HG03378 (cell line): ENCODE data around the gene RAB27B.

Source experiments
- ATAC-seq: cut with Tn5 transposase; IDR thresholded peaks from one replicate; pipeline ENCODE4 v1.9.1; 2021; ENCODE audit warnings: mild to moderate bottlenecking, moderate library complexity; ENCODE audit not compliant: unreplicated experiment

Gene RAB27B

GRCh38 chr18:54859667-54860421, 31.6 kb downstream of the RAB27B start:
- no peak for ATAC-seq

- no peak for ATAC-seq
These were observed 32.7 kb downstream of the RAB27B start for GRCh38 chr18:54860941-54861340.

GRCh38 chr18:54867131-54867530, 38.9 kb downstream of the RAB27B start:
- no peak for ATAC-seq

- no peak for ATAC-seq
These were observed 43.0 kb downstream of the RAB27B start for GRCh38 chr18:54871231-54871630.

- ATAC-seq = no peak
These were observed 44.4 kb downstream of the RAB27B start for GRCh38 chr18:54872681-54873080.

GRCh38 chr18:54873884-54874255, 45.6 kb downstream of the RAB27B start:
- ATAC-seq = no peak

GRCh38 chr18:54875063-54875462, 46.8 kb downstream of the RAB27B start:
- no peak for ATAC-seq

GRCh38 chr18:54877076-54877475, 48.8 kb downstream of the RAB27B start:
- no peak for ATAC-seq

GRCh38 chr18:54878159-54878622, 49.9 kb downstream of the RAB27B start:
- no peak for ATAC-seq

GRCh38 chr18:54878659-54879358, 50.5 kb downstream of the RAB27B start:
- no peak for ATAC-seq

GRCh38 chr18:54879691-54880090, 51.4 kb downstream of the RAB27B start:
- no peak for ATAC-seq

GRCh38 chr18:54880395-54881105, 52.3 kb downstream of the RAB27B start:
- no peak for ATAC-seq

GRCh38 chr18:54881229-54881768, 53.0 kb downstream of the RAB27B start:
- no peak for ATAC-seq

GRCh38 chr18:54882318-54882717, 54.0 kb downstream of the RAB27B start:
- ATAC-seq = no peak

GRCh38 chr18:54883816-54884604, 55.7 kb downstream of the RAB27B start:
- no peak for ATAC-seq

GRCh38 chr18:54888378-54888777, 60.1 kb downstream of the RAB27B start:
- no peak for ATAC-seq

- no peak for ATAC-seq
These were observed 60.7 kb downstream of the RAB27B start for GRCh38 chr18:54888933-54889332.

- no peak for ATAC-seq
These were observed 71.2 kb downstream of the RAB27B start for GRCh38 chr18:54899500-54899899.

- no peak for ATAC-seq
These were observed 72.0 kb downstream of the RAB27B start for GRCh38 chr18:54900290-54900689.

- ATAC-seq = no peak
These were observed 76.3 kb downstream of the RAB27B start for GRCh38 chr18:54904581-54904980.

GRCh38 chr18:54905629-54906028, 77.4 kb downstream of the RAB27B start:
- ATAC-seq = no peak
